Measurements from ENCODE around the gene EPB41.
"Not testable (repeated sequence)": the region's sequence is repeated elsewhere in the genome, so short reads cannot be mapped to it uniquely, and the experiment has no call there.

The EPB41 gene

GRCh38 chr1:29124366-29125236 is 210.2 kb downstream of the EPB41 start:
- Histone ChIP-seq H3K27ac (ENCODE audit: insufficient read depth, low read depth, low read length, poor library complexity, severe bottlenecking) (no peak overlapping the region), H3K27me3 (ENCODE audit: control insufficient read depth, insufficient read depth, low read length, poor library complexity, severe bottlenecking) (peaks cover 58% of the 10 kb centered on the region), H3K4me3 (ENCODE audit: insufficient read depth, low read depth, low read length) (peak overlapping the region; percentile 46), H3K4me1 (ENCODE audit: control insufficient read depth, insufficient read depth, low read length) (peaks cover 14% of the 10 kb centered on the region), H3K36me3 (ENCODE audit: control insufficient read depth, insufficient read depth, low read length) (no peaks in the 10 kb centered on the region), H3K9me3 (ENCODE audit: control insufficient read depth, low read length) (no peaks in the 10 kb centered on the region)
- WGBS, 2 experiments: 8 to 9% methylated on average over 85 of the region's 85 CpGs

DNA sequence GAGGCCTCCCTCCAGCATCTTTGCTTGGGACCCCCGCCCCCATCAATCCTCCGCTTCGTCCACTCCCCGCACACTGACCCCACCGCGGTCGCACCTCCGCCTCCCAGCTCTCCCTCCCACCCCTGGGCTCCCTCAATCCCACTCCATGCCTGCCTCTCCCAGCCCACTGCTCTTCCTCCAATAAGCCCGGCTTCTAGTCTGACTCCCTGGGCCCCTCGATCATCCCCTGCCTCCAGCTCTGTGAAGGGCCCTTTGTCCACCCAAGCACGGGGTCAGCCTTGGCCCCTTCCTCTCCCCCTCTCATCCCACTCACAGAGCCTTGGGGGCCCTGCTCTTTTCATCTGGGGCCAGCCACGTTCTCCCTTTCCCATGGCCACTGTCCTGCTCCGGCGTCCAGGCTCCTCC is 210.9 kb downstream of the EPB41 start:
- Histone ChIP-seq H3K4me1 (ENCODE audit: control insufficient read depth, insufficient read depth, low read length) (peaks cover 14% of the 10 kb centered on the region), H3K36me3 (ENCODE audit: control insufficient read depth, insufficient read depth, low read length) (no peaks in the 10 kb centered on the region), H3K27me3 (ENCODE audit: control insufficient read depth, insufficient read depth, low read length, poor library complexity, severe bottlenecking) (peaks cover 58% of the 10 kb centered on the region), H3K4me3 (ENCODE audit: insufficient read depth, low read depth, low read length) (peak overlapping the region; percentile 46), H3K27ac (ENCODE audit: insufficient read depth, low read depth, low read length, poor library complexity, severe bottlenecking) (no peak overlapping the region), H3K9me3 (ENCODE audit: control insufficient read depth, low read length) (no peaks in the 10 kb centered on the region)
- WGBS, 2 experiments: 81% methylated on average over 14 of the region's 14 CpGs

DNA sequence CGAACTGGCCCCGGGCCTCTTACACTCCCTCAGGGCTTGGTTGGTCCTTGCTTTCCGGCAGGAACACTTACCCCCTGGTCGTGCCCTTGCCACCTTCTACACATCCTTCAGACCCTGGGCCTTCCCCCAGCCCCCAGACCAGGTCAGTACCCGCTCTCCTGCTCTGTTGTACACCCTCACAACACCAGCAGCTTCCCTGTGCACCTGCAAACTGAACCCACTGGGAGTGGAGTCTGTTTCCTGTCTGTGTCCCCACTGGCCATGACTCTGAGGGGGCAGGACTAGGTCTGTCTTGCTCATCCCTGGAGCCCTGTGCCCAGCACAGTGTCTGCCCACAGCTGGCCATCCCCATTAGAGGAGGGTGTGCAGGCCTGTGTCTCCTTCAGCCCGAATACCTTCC is 211.4 kb downstream of the EPB41 start:
- H3K4me3 ChIP-seq (ENCODE audit: insufficient read depth, low read depth, low read length): no peak overlapping the region
- 85 to 89% methylated on average over 6 of the region's 6 CpGs for WGBS, 2 experiments
- no peaks in the 10 kb centered on the region for H3K36me3 ChIP-seq (ENCODE audit: control insufficient read depth, insufficient read depth, low read length)
- peaks cover 14% of the 10 kb centered on the region for H3K4me1 ChIP-seq (ENCODE audit: control insufficient read depth, insufficient read depth, low read length)
- no peaks in the 10 kb centered on the region for H3K9me3 ChIP-seq (ENCODE audit: control insufficient read depth, low read length)
- H3K27me3 ChIP-seq (ENCODE audit: control insufficient read depth, insufficient read depth, low read length, poor library complexity, severe bottlenecking): peaks cover 54% of the 10 kb centered on the region
- H3K27ac ChIP-seq (ENCODE audit: insufficient read depth, low read depth, low read length, poor library complexity, severe bottlenecking): no peak overlapping the region

DNA sequence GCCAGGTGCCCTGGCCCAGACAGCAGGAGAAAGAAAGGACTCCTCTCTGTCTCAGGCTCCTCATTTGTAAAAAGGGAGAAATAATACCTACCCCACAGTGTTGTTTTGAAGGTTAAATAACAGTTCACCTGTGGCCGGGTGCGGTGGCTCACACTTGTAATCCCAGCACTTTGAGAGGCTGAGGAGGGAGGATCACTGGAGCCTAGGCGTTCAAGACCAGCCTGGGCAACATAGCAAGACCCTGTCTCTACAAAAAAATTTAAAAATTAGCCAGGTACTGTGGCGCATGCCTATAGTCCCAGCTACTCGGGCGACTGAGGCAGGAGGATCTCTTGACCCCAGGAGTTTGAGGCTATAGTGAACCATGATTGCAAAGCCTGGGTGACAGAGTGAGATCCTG is 211.8 kb downstream of the EPB41 start:
- WGBS, 2 experiments: 91 to 95% methylated on average over 6 of the region's 6 CpGs
- Histone ChIP-seq H3K27ac (ENCODE audit: insufficient read depth, low read depth, low read length, poor library complexity, severe bottlenecking) (no peak overlapping the region), H3K4me3 (ENCODE audit: insufficient read depth, low read depth, low read length) (no peak overlapping the region), H3K4me1 (ENCODE audit: control insufficient read depth, insufficient read depth, low read length) (peaks cover 14% of the 10 kb centered on the region), H3K27me3 (ENCODE audit: control insufficient read depth, insufficient read depth, low read length, poor library complexity, severe bottlenecking) (peaks cover 50% of the 10 kb centered on the region), H3K9me3 (ENCODE audit: control insufficient read depth, low read length) (no peaks in the 10 kb centered on the region), H3K36me3 (ENCODE audit: control insufficient read depth, insufficient read depth, low read length) (no peaks in the 10 kb centered on the region)

DNA sequence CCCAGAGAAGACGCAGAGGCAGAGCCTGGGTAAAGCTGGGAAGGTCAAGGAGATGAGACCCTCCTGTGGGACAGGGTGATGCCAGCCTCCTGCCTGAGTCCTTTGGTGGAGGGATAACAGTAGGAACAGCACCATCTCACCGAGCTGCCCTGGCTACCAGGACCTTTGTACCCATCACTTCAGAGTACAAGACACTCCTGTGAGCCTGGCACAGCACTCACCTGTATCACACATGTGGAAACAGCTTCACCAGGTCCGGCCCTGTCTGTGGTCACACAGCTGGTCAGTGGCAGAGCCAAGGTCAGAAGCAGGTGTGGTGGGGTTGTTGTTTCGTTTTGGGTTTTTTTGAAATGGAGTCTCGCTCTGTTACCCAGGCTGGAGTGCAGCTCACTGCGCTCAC is 214.4 kb downstream of the EPB41 start:
- WGBS, 2 experiments: 92% methylated on average over 6 of the region's 6 CpGs
- H3K27ac ChIP-seq (ENCODE audit: insufficient read depth, low read depth, low read length, poor library complexity, severe bottlenecking): no peak overlapping the region
- no peak overlapping the region for H3K4me3 ChIP-seq (ENCODE audit: insufficient read depth, low read depth, low read length)
- no peaks in the 10 kb centered on the region for H3K9me3 ChIP-seq (ENCODE audit: control insufficient read depth, low read length)
- peaks cover 25% of the 10 kb centered on the region for H3K27me3 ChIP-seq (ENCODE audit: control insufficient read depth, insufficient read depth, low read length, poor library complexity, severe bottlenecking)
- H3K36me3 ChIP-seq (ENCODE audit: control insufficient read depth, insufficient read depth, low read length): no peaks in the 10 kb centered on the region
- H3K4me1 ChIP-seq (ENCODE audit: control insufficient read depth, insufficient read depth, low read length): no peaks in the 10 kb centered on the region

GRCh38 chr1:29129916-29130315 is 215.5 kb downstream of the EPB41 start:
- H3K4me3 ChIP-seq (ENCODE audit: insufficient read depth, low read depth, low read length): no peak overlapping the region
- H3K4me1 ChIP-seq (ENCODE audit: control insufficient read depth, insufficient read depth, low read length): no peaks in the 10 kb centered on the region
- peaks cover 13% of the 10 kb centered on the region for H3K27me3 ChIP-seq (ENCODE audit: control insufficient read depth, insufficient read depth, low read length, poor library complexity, severe bottlenecking)
- 85% methylated on average over 5 of the region's 5 CpGs for WGBS, 2 experiments
- no peak overlapping the region for H3K27ac ChIP-seq (ENCODE audit: insufficient read depth, low read depth, low read length, poor library complexity, severe bottlenecking)
- H3K36me3 ChIP-seq (ENCODE audit: control insufficient read depth, insufficient read depth, low read length): no peaks in the 10 kb centered on the region
- H3K9me3 ChIP-seq (ENCODE audit: control insufficient read depth, low read length): no peaks in the 10 kb centered on the region

DNA sequence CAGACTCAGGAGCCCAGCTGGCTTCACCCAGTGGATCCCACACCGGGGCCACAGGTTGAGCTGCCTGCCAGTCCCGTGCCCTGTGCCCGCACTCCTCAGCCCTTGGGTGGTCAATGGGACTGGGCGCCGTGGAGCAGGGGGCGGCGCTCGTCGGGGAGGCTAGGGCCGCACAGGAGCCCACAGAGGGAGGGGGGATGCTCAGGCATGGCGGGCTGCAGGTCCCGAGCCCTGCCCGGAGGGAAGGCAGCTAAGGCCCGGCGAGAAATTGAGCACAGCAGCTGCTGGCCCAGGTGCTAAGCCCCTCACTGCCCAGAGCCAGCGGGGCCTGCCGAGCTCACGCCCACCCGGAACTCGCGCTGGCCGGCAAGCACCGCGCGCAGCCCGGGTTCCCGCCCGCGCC is 216.7 kb downstream of the EPB41 start:
- H3K27me3 ChIP-seq (ENCODE audit: control insufficient read depth, insufficient read depth, low read length, poor library complexity, severe bottlenecking); H3K27ac ChIP-seq (ENCODE audit: insufficient read depth, low read depth, low read length, poor library complexity, severe bottlenecking); H3K4me1 ChIP-seq (ENCODE audit: control insufficient read depth, insufficient read depth, low read length); H3K4me3 ChIP-seq (ENCODE audit: insufficient read depth, low read depth, low read length); H3K9me3 ChIP-seq (ENCODE audit: control insufficient read depth, low read length); H3K36me3 ChIP-seq (ENCODE audit: control insufficient read depth, insufficient read depth, low read length): not testable (repeated sequence)
- 95 to 96% methylated on average over 29 of the region's 29 CpGs for WGBS, 2 experiments

GRCh38 chr1:29133861-29134694 is 219.7 kb downstream of the EPB41 start:
- H3K27ac ChIP-seq (ENCODE audit: insufficient read depth, low read depth, low read length, poor library complexity, severe bottlenecking): no peak overlapping the region
- H3K36me3 ChIP-seq (ENCODE audit: control insufficient read depth, insufficient read depth, low read length): no peaks in the 10 kb centered on the region
- H3K4me1 ChIP-seq (ENCODE audit: control insufficient read depth, insufficient read depth, low read length): no peaks in the 10 kb centered on the region
- H3K27me3 ChIP-seq (ENCODE audit: control insufficient read depth, insufficient read depth, low read length, poor library complexity, severe bottlenecking): no peaks in the 10 kb centered on the region
- 91% methylated on average over 55 of the region's 55 CpGs for WGBS, 2 experiments
- no peak overlapping the region for H3K4me3 ChIP-seq (ENCODE audit: insufficient read depth, low read depth, low read length)
- no peaks in the 10 kb centered on the region for H3K9me3 ChIP-seq (ENCODE audit: control insufficient read depth, low read length)

- Histone ChIP-seq H3K27me3 (ENCODE audit: control insufficient read depth, insufficient read depth, low read length, poor library complexity, severe bottlenecking) (no peaks in the 10 kb centered on the region), H3K36me3 (ENCODE audit: control insufficient read depth, insufficient read depth, low read length) (no peaks in the 10 kb centered on the region), H3K9me3 (ENCODE audit: control insufficient read depth, low read length) (no peaks in the 10 kb centered on the region), H3K27ac (ENCODE audit: insufficient read depth, low read depth, low read length, poor library complexity, severe bottlenecking) (no peak overlapping the region), H3K4me3 (ENCODE audit: insufficient read depth, low read depth, low read length) (no peak overlapping the region), H3K4me1 (ENCODE audit: control insufficient read depth, insufficient read depth, low read length) (no peaks in the 10 kb centered on the region)
- WGBS, 2 experiments: 81 to 83% methylated on average over 10 of the region's 10 CpGs
These were observed 220.3 kb downstream of the EPB41 start for GRCh38 chr1:29134695-29135028.

DNA sequence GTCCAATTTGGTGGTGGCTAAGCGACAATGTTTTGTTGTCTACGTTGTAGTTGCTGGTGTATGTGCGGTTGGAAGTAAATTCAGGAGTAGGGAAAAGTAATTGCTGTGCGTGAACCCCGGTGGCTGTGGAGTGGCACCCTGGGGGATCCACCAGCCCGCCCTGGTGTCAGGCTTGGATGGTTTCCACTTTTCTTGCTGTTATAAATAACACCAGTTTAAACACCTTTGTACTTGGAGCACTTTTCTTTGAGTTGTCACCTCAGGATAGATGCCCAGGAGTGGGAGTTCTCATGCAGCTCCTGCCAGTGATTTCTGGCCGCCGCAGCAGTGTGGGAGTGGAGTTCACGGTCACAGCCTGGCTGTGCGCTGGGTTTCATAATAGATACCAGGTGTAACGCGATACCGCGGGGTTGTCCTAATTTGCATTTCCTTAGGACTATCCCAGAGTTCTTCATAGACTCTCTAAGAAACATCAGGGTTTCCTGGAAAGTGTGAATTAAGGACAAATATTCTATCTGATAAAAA is 222.1 kb downstream of the EPB41 start:
- Histone ChIP-seq H3K9me3 (ENCODE audit: control insufficient read depth, low read length) (no peaks in the 10 kb centered on the region), H3K4me1 (ENCODE audit: control insufficient read depth, insufficient read depth, low read length) (no peaks in the 10 kb centered on the region), H3K36me3 (ENCODE audit: control insufficient read depth, insufficient read depth, low read length) (no peaks in the 10 kb centered on the region), H3K4me3 (ENCODE audit: insufficient read depth, low read depth, low read length) (no peak overlapping the region), H3K27me3 (ENCODE audit: control insufficient read depth, insufficient read depth, low read length, poor library complexity, severe bottlenecking) (no peaks in the 10 kb centered on the region), H3K27ac (ENCODE audit: insufficient read depth, low read depth, low read length, poor library complexity, severe bottlenecking) (no peak overlapping the region)
- WGBS, 2 experiments: 76 to 81% methylated on average over 14 of the region's 14 CpGs

Measured in ectodermal cell (in vitro differentiated cells).